Retinal pigment epithelial cell (primary cell): ENCODE measurements around the gene TUBB1.

Source experiments
- DNase-seq: peaks from one replicate; pipeline ENCODE4 v3.0.0-alpha.2; 2010; ENCODE audit warnings: low read depth
- H3K4me3 ChIP-seq: 2 replicates; pipeline ENCODE4 v1.5.1; 2011; ENCODE audit warnings: mild to moderate bottlenecking, low read length, control low read depth, moderate library complexity
- CTCF ChIP-seq: conservative IDR thresholded peaks from 2 replicates; pipeline ENCODE4 v1.5.1; 2011; ENCODE audit warnings: low read depth, low read length, control low read depth, inconsistent platforms

The TUBB1 gene

GRCh38 chr20:59075934-59076508 is 56.8 kb downstream of the TUBB1 start:
- no peak for TF ChIP-seq CTCF
- no peak for DNase-seq
- H3K4me3 ChIP-seq, result no peak overlapping the region
